ENCODE results near the gene CAMTA2.

CAMTA2 gene

DNA sequence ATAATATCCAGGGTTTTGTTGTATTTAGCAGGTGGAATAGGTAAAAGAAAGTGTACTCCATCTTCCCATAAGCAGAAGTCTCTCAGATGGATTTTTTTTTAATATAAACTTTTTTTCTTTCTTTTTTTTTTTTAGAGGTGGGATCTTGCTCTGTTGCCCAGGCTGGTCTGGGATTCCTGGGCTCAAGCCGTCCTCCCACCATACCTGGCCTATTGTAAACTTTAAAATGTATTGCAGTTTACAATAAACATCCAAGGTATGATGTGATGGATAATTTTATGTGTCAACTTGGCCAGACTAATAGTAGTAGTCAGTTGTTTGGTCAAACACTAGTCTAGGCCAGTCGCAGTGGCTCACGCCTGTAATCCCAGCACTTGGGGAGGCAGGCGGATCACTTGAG is 66.2 kb downstream of the CAMTA2 start:
- DNase-seq: no peak
- TF ChIP-seq, protein P1, sequence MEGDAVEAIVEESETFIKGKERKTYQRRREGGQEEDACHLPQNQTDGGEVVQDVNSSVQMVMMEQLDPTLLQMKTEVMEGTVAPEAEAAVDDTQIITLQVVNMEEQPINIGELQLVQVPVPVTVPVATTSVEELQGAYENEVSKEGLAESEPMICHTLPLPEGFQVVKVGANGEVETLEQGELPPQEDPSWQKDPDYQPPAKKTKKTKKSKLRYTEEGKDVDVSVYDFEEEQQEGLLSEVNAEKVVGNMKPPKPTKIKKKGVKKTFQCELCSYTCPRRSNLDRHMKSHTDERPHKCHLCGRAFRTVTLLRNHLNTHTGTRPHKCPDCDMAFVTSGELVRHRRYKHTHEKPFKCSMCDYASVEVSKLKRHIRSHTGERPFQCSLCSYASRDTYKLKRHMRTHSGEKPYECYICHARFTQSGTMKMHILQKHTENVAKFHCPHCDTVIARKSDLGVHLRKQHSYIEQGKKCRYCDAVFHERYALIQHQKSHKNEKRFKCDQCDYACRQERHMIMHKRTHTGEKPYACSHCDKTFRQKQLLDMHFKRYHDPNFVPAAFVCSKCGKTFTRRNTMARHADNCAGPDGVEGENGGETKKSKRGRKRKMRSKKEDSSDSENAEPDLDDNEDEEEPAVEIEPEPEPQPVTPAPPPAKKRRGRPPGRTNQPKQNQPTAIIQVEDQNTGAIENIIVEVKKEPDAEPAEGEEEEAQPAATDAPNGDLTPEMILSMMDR (IDR thresholded peaks at IDR 0.05; ENCODE audit: low read depth, low read length): no peak
- Histone ChIP-seq H3K36me3 (no peaks in the 10 kb centered on the region), H3K4me1 (no peaks in the 10 kb centered on the region), H3K27me3 (no peaks in the 10 kb centered on the region), H3K9me3 (no peaks in the 10 kb centered on the region), H3K4me3 (ENCODE audit: low read depth, low read length) (no peak overlapping the region)

DNA sequence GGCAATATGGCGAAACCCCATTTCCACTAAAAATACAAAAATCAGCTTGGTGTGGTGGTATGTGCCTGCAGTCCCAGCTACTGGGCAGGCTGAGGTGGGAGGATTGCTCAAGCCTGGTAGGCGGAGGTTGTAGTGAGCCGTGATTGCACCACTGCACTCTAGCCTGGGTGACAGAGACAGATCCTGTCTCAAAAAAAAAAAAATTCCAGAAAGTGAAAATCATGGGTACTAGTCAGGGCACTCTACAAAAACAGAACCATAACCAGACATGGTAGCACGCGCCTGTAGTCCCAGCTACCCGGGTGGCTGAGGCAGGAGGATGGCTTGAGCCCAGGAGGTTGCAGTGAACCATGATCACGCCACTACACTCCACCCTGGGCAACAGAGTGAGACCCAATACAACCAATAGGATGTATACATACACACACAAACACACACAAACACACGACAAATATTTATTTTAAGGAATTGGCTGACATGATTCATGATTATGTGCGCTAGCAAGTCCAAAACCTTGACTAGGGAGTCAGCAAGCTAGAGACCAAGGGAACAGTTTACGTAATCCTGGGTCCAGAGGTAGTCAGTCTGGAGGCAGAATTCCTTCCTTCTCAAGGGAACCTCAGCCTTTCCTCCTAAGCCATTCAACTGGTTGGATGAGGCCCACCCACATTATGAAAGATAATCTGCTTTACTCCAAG is 67.0 kb downstream of the CAMTA2 start:
- Histone ChIP-seq H3K36me3 (no peaks in the 10 kb centered on the region), H3K27me3 (no peaks in the 10 kb centered on the region), H3K4me3 (ENCODE audit: low read depth, low read length) (no peak overlapping the region), H3K4me1 (no peaks in the 10 kb centered on the region), H3K9me3 (no peaks in the 10 kb centered on the region)
- TF ChIP-seq, protein P1 (IDR thresholded peaks at IDR 0.05; ENCODE audit: low read depth, low read length): no peak
- DNase-seq: no peak

DNA sequence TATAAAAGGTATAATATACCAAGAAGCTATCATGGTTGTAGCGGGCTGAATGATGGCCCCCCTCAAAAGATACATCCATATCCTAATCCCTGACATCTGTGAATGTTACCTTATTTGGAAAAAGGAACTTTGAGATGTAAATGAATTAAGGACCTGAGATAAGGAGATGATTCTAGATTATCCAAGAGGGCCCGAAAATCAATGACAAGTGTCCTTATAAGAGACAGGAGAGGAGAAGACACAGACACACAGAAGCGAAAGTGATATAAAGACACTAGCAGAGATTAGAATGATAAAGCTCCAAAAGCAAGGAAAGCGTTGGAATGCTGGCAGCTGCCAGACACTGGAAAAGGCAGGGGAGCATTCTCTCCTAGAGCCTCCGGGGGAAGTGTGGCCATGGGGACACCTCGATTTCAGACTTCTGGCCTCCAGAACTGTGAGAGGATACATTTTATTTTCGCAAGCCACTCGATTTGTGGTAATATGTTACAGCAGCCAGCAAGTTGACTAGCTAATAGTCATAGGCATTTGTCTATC is 67.9 kb downstream of the CAMTA2 start:
- TF ChIP-seq, protein P1 (IDR thresholded peaks at IDR 0.05; ENCODE audit: low read depth, low read length): no peak
- Histone ChIP-seq H3K4me3 (ENCODE audit: low read depth, low read length) (no peak overlapping the region), H3K9me3 (no peaks in the 10 kb centered on the region), H3K36me3 (no peaks in the 10 kb centered on the region), H3K27me3 (no peaks in the 10 kb centered on the region), H3K4me1 (no peaks in the 10 kb centered on the region)
- DNase-seq: no peak

Measured in BE2C (cell line).